Mucosa of rectum (tissue), 2 donors: Measurements from ENCODE around the gene RUSF1.
A peak's percentile ranks its signal among the peaks of the same experiment; 100 is the strongest.

Experiments
- H3K27ac ChIP-seq, 2 donors: one replicate each; pipeline ENCODE4 v1.7.0; 2013; ENCODE audit warnings: inconsistent platforms in 2 of 2, low read depth in 2 of 2, low read length in 2 of 2
- H3K27me3 ChIP-seq, 2 donors: one replicate each; pipeline ENCODE4 v1.7.0; 2013; ENCODE audit warnings: low read length in 2 of 2; ENCODE audit not compliant: control insufficient read depth in 2 of 2, insufficient read depth in 2 of 2
- H3K36me3 ChIP-seq, 2 donors: one replicate each; pipeline ENCODE4 v1.7.0; 2013; ENCODE audit warnings: low read length in 2 of 2; ENCODE audit not compliant: control insufficient read depth in 2 of 2, insufficient read depth in 2 of 2
- H3K4me1 ChIP-seq, 2 donors: one replicate each; pipeline ENCODE4 v1.7.0; 2013; ENCODE audit warnings: low read length in 2 of 2, mild to moderate bottlenecking in 1 of 2; ENCODE audit not compliant: control insufficient read depth in 2 of 2, insufficient read depth in 2 of 2
- H3K4me3 ChIP-seq, 2 donors: one replicate each; pipeline ENCODE4 v1.7.0; 2013; ENCODE audit warnings: low read length in 2 of 2
- H3K9ac ChIP-seq, 2 donors: one replicate each; pipeline ENCODE4 v1.7.0; 2013; ENCODE audit warnings: low read length in 2 of 2, low read depth in 1 of 2, mild to moderate bottlenecking in 1 of 2
- H3K9me3 ChIP-seq, 2 donors: one replicate each; pipeline ENCODE4 v1.7.0; 2013; ENCODE audit warnings: low read length in 2 of 2; ENCODE audit not compliant: control insufficient read depth in 2 of 2
- donor health status: healthy.
- donor health status: Normal muscosa, but diverticular disease.

Gene RUSF1

DNA sequence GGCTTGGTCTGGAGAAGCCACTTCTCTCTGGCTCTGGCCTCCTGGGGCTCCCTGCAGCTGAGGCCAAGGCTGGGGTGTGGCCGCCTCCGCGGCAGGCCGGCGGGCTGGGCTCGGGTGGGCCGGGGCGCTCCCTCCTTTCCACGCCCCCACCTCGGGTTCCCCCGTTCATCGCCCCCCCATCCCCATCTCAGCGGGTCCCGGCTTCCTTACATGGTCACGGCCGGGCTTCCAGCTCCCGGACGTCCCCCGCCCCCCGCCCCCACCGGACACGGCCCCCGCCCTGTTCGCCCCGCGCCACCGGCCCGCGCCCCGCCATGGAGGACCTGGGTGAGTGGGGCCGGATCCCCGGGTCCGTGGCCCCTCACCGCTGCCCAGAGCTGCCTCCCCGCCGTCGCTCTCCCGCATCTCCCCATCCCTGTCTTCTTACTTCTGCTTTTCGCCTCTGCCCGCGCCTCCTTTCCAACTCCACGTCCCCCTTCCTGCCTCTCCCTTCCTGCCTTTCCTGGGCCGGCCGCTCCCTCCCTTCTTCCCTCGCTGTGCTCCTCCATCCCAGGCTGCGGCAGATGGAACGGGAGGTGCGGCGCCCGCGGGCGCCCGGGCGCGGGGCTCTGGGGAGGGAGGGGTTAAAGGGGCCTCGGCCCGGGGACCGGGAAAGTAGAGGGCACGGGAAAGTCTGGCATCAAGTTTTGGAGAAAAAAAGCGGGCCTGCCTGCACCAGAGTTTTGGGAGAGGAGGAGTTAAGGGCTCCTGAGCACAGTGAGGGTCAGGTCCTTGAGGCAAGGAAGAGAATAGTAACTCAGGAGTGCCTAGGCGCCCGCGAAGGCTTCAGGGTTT, 36.1 kb downstream of the RUSF1 start, which contains the start of gene TGFB1I1:
TGFB1I1 (plus strand) TSS at position 278 of the 834 bp plus-strand sequence; CDS start at position 315, 37 bp downstream.
- Histone ChIP-seq H3K4me1 (peaks cover 16 to 19% of the 10 kb centered on the region in 2 donors), H3K36me3 (peaks cover 0 to 1% of the 10 kb centered on the region in 2 donors), H3K27ac (peak within 1 kb of the TSS; percentile 84 to 85), H3K4me3 (peak within 1 kb of the TSS; percentile 65 to 72), H3K9ac (peak within 1 kb of the TSS; percentile 72 to 73), H3K9me3 (no peaks in the 10 kb centered on the region), H3K27me3 (no peaks in the 10 kb centered on the region)

DNA sequence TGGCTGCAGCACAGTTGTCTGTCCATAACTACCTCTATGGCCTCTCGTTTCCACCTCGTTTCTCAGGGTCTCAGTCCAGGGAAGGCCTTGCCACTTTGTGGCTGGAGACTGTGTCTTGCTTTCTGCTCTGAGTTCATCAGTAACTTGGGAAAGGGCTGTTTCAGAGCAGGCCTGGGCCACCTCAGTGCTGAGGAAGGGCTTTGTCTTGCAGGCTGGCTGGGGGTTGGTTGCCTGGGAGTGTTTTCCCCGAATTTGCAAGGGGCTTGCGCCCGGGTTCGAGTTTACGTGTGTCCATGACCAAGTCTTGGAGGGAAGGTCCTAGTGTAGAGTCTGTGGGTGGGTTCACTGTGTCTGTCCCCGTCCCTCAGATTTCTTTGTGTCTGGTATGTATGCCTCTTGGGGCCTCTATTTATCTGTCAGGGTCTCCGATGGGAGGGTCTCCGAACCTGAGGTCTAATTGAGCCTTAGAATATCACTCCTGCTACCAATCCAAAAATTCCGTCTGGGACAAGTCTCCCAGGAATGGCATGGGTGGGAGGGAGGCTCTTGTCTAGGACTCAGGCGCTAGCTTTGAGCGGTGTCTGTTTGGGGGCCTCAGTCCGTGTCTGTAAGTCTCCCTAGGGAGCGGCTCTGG, 36.8 kb downstream of the RUSF1 start:
- Histone ChIP-seq H3K9me3 (no peaks in the 10 kb centered on the region), H3K4me3 (peak overlapping the region; percentile 50 to 67), H3K27ac (peak overlapping the region; percentile 84 to 85), H3K4me1 (peaks cover 13 to 19% of the 10 kb centered on the region in 2 donors), H3K9ac (peak overlapping the region; percentile 48 to 65), H3K27me3 (no peaks in the 10 kb centered on the region), H3K36me3 (peaks cover 0 to 3% of the 10 kb centered on the region in 2 donors)

GRCh38 chr16:31470615-31471014, 37.6 kb downstream of the RUSF1 start:
- Histone ChIP-seq H3K27me3 (no peaks in the 10 kb centered on the region), H3K4me1 (peaks cover 11 to 13% of the 10 kb centered on the region in 2 donors), H3K9ac (peak overlapping the region in 1 of 2 donors; percentile 65), H3K27ac (peak overlapping the region in 1 of 2 donors; percentile 84), H3K4me3 (no peak overlapping the region), H3K9me3 (no peaks in the 10 kb centered on the region), H3K36me3 (peaks cover 0 to 6% of the 10 kb centered on the region in 2 donors)

DNA sequence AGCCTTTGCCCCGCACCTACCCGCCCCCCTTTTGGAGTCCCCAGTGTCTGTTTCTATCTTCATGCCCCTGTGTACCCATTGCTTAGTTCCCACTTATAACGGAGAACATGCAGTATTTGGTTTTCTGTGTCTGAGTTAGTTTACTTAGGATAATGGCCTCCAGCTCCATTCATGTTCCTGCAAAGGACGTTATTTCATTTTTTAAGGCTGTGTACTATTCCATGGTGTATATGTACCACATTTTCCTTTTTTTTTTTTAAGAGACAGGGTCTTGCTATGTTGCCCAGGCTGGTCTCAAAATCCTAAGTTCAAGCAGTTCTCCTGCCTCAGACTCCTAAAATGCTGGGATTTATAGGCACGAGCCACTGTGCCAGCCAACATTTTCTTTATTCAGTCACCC, 40.3 kb downstream of the RUSF1 start:
- no peak overlapping the region for H3K4me3 ChIP-seq

DNA sequence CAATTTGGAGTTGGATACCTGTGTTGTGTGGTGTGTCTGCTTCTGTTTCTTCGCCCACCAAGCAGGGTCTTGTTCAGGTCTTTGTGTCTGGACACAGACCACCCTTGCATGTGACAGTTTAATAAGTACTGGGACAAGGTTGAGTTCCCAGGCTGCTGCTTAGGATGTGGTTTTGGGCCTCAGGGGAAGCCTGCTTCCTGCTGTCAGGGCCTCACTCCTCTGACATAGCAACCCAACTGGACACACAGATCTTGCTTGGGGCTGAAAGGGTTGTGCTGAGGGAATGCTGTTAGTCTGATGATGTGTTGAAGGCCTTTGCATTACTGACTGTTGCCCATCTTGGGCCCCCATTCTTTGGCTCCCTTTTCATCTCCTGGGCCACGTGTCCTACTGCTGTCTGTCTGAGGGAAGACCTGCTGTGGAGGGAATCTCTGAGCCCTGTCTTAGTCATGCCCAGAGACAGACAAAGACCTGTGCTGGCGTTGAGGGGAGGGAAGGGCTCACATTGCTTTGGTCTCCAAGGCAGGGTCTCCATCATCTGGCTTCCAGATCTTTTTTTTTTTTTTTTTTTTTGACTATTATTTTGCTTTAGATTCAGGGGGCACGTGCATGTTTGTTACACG, 40.9 kb downstream of the RUSF1 start:
- H3K4me1 ChIP-seq = peaks cover 6 to 8% of the 10 kb centered on the region in 2 donors
- no peaks in the 10 kb centered on the region for H3K27me3 ChIP-seq
- no peak overlapping the region for H3K9ac ChIP-seq
- H3K9me3 ChIP-seq = no peaks in the 10 kb centered on the region
- H3K4me3 ChIP-seq = no peak overlapping the region
- no peak overlapping the region for H3K27ac ChIP-seq
- peaks cover 3 to 24% of the 10 kb centered on the region in 2 donors for H3K36me3 ChIP-seq

More for the DNA sequence above, 40.3 kb downstream of the RUSF1 start:
- no peaks in the 10 kb centered on the region for H3K9me3 ChIP-seq
- no peak overlapping the region for H3K27ac ChIP-seq
- H3K36me3 ChIP-seq = peaks cover 0 to 18% of the 10 kb centered on the region in 2 donors
- H3K4me1 ChIP-seq = peaks cover 8 to 11% of the 10 kb centered on the region in 2 donors
- no peak overlapping the region for H3K9ac ChIP-seq
- no peaks in the 10 kb centered on the region for H3K27me3 ChIP-seq

DNA sequence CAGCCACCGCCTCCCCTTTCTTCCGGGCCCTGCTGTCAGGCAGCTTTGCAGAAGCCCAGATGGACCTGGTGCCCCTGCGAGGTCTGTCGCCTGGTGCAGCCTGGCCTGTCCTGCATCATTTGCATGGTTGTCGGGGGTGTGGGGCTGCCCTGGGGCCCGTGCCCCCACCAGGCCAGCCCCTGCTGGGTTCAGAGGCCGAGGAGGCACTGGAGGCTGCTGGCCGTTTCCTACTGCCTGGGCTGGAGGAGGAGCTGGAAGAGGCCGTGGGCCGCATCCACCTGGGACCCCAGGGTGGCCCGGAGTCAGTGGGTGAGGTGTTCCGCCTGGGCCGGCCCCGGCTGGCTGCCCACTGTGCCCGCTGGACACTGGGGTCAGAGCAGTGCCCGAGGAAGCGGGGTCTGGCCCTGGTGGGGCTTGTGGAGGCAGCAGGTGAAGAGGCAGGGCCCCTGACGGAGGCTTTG, 41.8 kb downstream of the RUSF1 start:
- Histone ChIP-seq H3K4me3 (no peak overlapping the region), H3K9me3 (no peaks in the 10 kb centered on the region), H3K27ac (no peak overlapping the region), H3K27me3 (no peaks in the 10 kb centered on the region), H3K9ac (no peak overlapping the region), H3K4me1 (peaks cover 2 to 5% of the 10 kb centered on the region in 2 donors), H3K36me3 (peaks cover 8 to 28% of the 10 kb centered on the region in 2 donors)

DNA sequence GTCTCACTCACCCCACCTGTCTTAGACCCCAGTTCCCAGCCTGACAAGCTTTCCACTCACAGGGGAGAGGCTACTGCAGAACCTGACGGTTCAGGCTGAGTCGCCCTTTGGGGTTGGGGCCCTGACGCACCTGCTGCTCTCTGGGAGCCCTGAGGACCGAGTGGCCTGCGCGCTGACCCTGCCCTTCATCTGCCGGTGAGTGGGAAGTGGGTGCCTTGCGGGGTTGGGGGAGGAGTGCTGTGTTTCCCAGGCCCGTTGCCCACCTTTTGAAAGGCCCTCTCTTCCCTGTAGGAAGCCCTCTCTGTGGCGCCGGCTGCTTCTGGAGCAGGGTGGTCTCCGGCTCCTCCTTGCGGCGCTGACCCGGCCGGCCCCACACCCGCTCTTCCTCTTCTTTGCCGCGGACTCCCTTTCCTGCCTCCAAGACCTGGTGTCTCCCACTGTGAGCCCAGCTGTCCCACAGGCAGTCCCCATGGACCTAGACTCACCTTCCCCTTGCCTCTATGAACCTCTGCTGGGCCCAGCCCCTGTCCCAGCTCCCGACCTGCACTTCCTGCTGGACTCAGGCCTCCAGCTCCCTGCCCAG, 42.3 kb downstream of the RUSF1 start:
- peaks cover 8 to 28% of the 10 kb centered on the region in 2 donors for H3K36me3 ChIP-seq
- H3K9ac ChIP-seq = no peak overlapping the region
- H3K27ac ChIP-seq = no peak overlapping the region
- no peaks in the 10 kb centered on the region for H3K27me3 ChIP-seq
- H3K4me1 ChIP-seq = no peaks in the 10 kb centered on the region
- H3K4me3 ChIP-seq = no peak overlapping the region
- H3K9me3 ChIP-seq = no peaks in the 10 kb centered on the region

DNA sequence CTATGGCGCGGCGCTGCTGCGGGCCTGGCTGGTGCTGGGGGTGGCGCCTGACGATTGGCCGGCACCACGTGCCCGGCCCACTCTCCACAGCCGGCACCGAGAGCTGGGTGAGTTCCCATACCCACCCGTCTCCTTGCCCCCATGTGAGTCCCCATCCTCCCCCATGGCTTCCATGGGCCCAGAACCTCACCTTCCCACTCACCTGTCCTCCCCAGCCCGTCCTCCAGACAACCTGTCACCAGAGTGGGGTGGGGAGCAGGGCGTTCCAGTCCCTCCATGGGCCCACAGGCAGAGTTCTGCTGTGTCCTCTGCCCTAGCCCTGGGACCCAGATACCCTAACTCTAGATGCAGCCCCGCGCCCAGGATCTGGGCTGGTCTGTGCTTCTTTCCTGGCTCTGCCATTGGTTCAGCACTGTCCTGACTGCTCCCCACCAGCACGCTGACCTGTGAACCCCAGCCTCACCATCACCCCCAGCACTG, 43.4 kb downstream of the RUSF1 start:
- Histone ChIP-seq H3K4me1 (peaks cover 7 to 8% of the 10 kb centered on the region in 2 donors), H3K4me3 (no peak overlapping the region), H3K9ac (no peak overlapping the region), H3K9me3 (no peaks in the 10 kb centered on the region), H3K36me3 (peaks cover 8 to 28% of the 10 kb centered on the region in 2 donors), H3K27ac (no peak overlapping the region), H3K27me3 (no peaks in the 10 kb centered on the region)

DNA sequence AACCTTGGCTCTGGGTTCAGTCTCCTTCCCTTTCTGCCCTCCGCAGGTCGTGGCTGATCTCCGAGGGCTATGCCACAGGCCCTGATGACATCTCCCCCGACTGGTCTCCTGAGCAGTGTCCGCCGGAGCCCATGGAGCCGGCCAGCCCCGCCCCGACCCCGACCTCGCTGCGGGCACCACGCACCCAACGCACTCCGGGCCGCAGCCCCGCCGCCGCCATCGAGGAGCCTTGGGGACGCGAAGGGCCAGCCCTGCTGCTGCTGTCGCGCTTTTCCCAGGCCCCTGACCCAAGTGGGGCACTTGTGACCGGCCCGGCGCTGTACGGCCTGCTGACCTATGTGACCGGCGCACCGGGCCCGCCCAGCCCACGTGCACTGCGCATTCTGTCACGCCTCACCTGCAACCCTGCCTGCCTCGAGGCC, 43.8 kb downstream of the RUSF1 start:
- H3K4me1 ChIP-seq = peaks cover 7 to 9% of the 10 kb centered on the region in 2 donors
- H3K36me3 ChIP-seq = peaks cover 8 to 28% of the 10 kb centered on the region in 2 donors
- no peak overlapping the region for H3K9ac ChIP-seq
- no peak overlapping the region for H3K4me3 ChIP-seq
- H3K27ac ChIP-seq = no peak overlapping the region
- H3K9me3 ChIP-seq = no peaks in the 10 kb centered on the region
- no peaks in the 10 kb centered on the region for H3K27me3 ChIP-seq
